Measurements from ENCODE around the gene PCK1. TPM values are rescaled to one million over a fixed set of nuclear protein-coding genes. Genes with fewer than 3 reads are reported as not detected.

The PCK1 gene
- total RNA-seq, 6 experiments from 2014 or later, result not detected

DNA sequence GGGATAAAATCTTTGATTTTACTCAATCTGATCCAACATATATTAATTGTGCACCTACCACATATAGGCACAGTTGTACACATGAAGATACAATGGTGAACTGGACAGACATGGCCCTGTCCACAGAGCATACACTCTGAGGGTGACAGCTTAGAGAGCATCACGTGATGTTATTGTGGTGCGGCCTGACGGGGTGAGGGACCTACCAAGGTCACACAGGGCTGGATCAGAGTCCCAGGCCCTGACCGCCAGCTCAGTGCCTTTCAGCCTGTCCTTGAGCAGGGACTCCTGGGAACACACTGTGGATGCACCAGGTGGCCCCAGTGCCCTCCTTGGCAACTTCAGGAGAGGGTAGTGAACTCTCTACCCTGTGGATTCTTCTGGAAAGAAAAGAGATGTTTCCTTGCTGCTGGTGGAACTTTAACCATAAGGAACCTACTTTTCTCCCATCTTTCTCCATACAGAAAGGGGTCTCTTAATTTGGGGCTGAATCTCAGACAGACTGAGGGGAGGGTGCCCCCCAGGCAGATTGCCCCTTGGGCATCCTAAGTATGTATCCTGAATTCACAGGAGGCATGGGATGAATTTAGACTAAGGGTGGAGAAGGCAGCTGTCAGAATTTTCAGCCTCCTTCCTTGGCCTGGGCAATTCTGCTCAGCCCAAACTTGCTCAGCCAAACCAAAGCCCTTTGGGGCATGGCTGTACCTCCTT, 26.5 kb downstream of the PCK1 start:
- Mint-ChIP-seq H3K4me3 (no peak overlapping the region), H3K4me1 (ENCODE audit: low read depth) (peaks cover 7% of the 10 kb centered on the region; the same call in 1 of the 2 replicates), H3K9me3 (peaks cover 3% of the 10 kb centered on the region; the same call in 1 of the 2 replicates), H3K27ac (no peak overlapping the region), H3K36me3 (ENCODE audit: low read depth) (no peaks in the 10 kb centered on the region), H3K27me3 (ENCODE audit: insufficient read depth) (peaks cover 52% of the 10 kb centered on the region)
- no peak for TF ChIP-seq CTCF (IDR thresholded peaks at IDR 0.05)
- no peak for DNase-seq

DNA sequence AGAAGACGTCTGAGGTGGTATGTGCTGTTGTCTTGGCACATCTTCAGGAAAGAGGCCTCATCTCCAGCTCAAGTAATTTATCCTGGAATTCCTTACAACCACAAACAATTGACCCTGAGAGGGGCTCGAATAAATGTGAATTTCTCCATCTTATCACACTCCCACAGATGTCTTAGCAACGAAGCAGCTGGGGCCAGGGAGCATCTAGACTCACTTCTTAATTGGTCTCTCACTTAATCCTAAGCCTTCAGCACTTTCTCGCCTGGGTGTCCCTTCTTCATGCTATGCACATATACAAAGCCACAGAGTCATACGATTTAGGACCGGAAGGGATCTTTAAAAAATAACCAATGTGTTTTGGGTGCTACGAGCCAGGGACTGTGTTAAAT, 27.1 kb downstream of the PCK1 start:
- H3K36me3 Mint-ChIP-seq (ENCODE audit: low read depth), result no peaks in the 10 kb centered on the region
- no peak overlapping the region for H3K4me3 Mint-ChIP-seq
- H3K4me1 Mint-ChIP-seq (ENCODE audit: low read depth), result peaks cover 1% of the 10 kb centered on the region; the same call in 1 of the 2 replicates
- H3K27me3 Mint-ChIP-seq (ENCODE audit: insufficient read depth), result peaks cover 49% of the 10 kb centered on the region
- no peak for DNase-seq
- H3K27ac Mint-ChIP-seq, result no peak overlapping the region
- no peak for TF ChIP-seq CTCF (IDR thresholded peaks at IDR 0.05)
- peaks cover 3% of the 10 kb centered on the region; the same call in 1 of the 2 replicates for H3K9me3 Mint-ChIP-seq

DNA sequence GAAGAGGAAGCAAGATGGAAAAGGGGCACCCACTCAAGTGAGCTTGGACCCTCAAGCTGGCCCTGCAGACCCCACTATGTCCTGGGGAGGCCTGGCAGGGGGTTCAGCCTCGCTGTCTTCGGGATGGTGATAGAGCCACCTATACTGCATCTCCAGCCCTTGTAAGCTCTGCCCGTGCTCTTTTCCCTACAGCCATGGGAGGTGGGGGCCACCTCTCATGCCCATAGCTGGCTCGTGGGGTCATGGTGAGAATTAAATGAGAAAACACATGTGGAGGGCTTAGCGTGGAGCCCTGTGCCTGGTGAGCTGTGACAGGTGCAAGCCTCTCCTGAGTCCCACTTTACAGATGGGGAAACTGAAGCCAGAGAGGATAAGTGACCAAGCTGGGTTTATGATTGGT, 27.7 kb downstream of the PCK1 start:
- Mint-ChIP-seq H3K36me3 (ENCODE audit: low read depth) (no peaks in the 10 kb centered on the region), H3K27ac (no peak overlapping the region), H3K4me1 (ENCODE audit: low read depth) (no peaks in the 10 kb centered on the region), H3K4me3 (no peak overlapping the region), H3K27me3 (ENCODE audit: insufficient read depth) (peaks cover 47% of the 10 kb centered on the region), H3K9me3 (peaks cover 3% of the 10 kb centered on the region; the same call in 1 of the 2 replicates)
- no peak for TF ChIP-seq CTCF (IDR thresholded peaks at IDR 0.05)
- no peak for DNase-seq

DNA sequence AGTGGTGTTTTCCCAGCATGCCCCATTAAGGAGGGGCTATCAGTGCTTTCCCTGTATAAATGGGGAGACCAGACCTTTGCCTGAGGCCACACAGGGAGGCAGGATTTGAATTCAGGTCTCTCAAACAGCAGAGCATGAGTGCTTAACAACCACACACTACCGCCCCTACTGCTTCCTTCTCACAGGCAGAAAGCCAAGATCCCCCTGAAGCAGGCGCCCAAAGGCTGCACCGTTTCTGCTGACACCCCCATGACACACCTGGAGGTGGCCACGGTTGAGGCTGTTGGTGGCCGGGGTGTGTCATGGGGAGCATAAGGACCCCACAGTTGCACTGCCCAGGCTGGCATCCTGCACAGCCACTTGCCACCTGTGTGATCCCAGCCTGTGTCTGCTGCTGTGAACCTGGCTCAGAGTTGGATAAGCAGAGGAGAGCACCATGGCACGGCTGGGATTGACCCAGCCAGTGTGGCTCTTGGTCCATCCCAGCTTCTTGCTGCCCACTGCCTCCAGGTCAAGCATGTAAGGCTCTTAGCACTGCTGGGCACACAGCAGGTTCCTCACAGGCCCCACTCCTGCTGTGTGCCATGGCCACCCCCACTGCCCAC, 28.3 kb downstream of the PCK1 start:
- no peak for DNase-seq
- TF ChIP-seq CTCF (IDR thresholded peaks at IDR 0.05), result no peak
- Mint-ChIP-seq H3K36me3 (ENCODE audit: low read depth) (no peaks in the 10 kb centered on the region), H3K27ac (no peak overlapping the region), H3K9me3 (peaks cover 3% of the 10 kb centered on the region; the same call in 1 of the 2 replicates), H3K4me3 (no peak overlapping the region), H3K4me1 (ENCODE audit: low read depth) (no peaks in the 10 kb centered on the region), H3K27me3 (ENCODE audit: insufficient read depth) (peaks cover 44% of the 10 kb centered on the region)

GRCh38 chr20:57589728-57590484, 29.0 kb downstream of the PCK1 start:
- Mint-ChIP-seq H3K27me3 (ENCODE audit: insufficient read depth) (peaks cover 38% of the 10 kb centered on the region; the same call in 1 of the 2 replicates), H3K27ac (no peak overlapping the region), H3K4me3 (no peak overlapping the region), H3K36me3 (ENCODE audit: low read depth) (no peaks in the 10 kb centered on the region), H3K9me3 (peaks cover 3% of the 10 kb centered on the region; the same call in 1 of the 2 replicates), H3K4me1 (ENCODE audit: low read depth) (no peaks in the 10 kb centered on the region)
- no peak for TF ChIP-seq CTCF (IDR thresholded peaks at IDR 0.05)
- no peak for DNase-seq

Measured in HFFc6 (cell line).